SH-SY5Y (cell line): ENCODE data around the gene FGF12.

Experiments
- GATA2 ChIP-seq: IDR thresholded peaks from 2 replicates; pipeline ENCODE4 v1.6.1; 2011; ENCODE audit warnings: mild to moderate bottlenecking, low read depth, low read length
- GATA3 ChIP-seq: IDR thresholded peaks from 2 replicates; pipeline ENCODE4 v1.6.1; 2011; ENCODE audit warnings: low read depth, mild to moderate bottlenecking, low read length, moderate library complexity

DNA sequence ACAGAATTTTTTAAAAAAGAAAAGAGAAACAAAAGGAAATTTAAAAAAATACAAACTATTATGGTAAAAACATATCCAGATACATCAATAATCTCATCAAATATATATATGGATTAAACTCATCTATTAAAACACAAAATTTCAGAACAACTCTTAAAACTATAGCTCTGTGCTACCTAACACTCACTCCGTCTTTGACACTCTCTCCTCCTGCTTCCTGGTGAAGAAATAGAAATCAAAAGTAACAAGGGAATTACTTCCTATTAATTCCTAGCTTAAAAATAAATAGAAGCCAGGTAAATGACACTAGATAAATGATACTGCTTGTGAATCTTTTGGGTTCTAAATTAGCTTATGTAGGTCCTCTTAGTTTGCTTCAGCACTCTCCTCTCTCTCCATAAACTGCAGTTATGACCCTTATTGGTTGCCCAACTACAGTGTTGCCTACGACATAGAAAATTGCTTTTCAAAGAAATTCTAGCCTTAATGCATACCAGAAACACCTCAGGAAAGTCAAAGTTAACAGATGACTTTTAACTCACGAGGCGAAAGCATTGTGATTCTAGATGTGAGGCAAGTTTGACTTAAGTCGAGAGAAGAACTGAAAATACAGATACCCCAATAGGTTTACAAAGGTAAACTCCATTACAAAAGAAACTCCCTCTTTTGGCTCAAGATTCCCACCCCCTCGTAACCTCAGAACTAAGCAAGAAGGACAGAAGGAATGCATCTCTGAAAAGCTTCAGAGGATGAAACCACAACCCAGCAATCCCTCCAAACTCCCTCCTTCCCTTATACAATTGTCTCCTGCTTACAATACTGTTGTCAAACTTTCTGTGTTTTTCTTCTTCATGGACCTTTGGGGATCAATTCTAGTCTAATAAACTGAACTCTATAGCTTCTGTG is 394.7 kb downstream of the FGF12 start:
- TF ChIP-seq GATA2 (no peak), GATA3 (no peak)
